GM12878 (cell line): Measurements from ENCODE around the gene GSC2. TPM values are rescaled to one million over a fixed set of nuclear protein-coding genes. Genes with fewer than 3 reads are reported as not detected.

ENCODE experiments used
- ATAC-seq: fragments of 200-7000 bp; cut with Tn5 transposase; 3 replicates; pipeline ENCODE4 v1.9.1; 2020; ENCODE audit warnings: mild to moderate bottlenecking, moderate library complexity
- BruUV-seq: library from RNA; stranded (reverse); fragments of 400-500 nt; replicated peaks from 2 replicates; lab custom pipeline; 2021; lab: Mats Ljungman, UMichigan
- CTCF ChIA-PET: fragments of 300-600 bp; sonication (Branson Sonifier 250); formaldehyde crosslinking; extraction: SDS; loops from one replicate; lab custom pipeline; 2021; ENCODE audit warnings: inconsistent platforms; lab: Yijun Ruan, JAX
- POLR2A ChIA-PET: fragments of 350-600 bp; formaldehyde crosslinking; extraction: SDS; loops from one replicate; lab custom pipeline; 2021; ENCODE audit warnings: inconsistent platforms; lab: Charles Lee
- RAD21 ChIA-PET: fragments of 300-600 bp; sonication (Branson Sonifier 250); formaldehyde crosslinking; loops from one replicate; lab custom pipeline; 2023; ENCODE audit warnings: antibody characterized with exemption; ENCODE audit not compliant: unreplicated experiment; lab: Charles Lee
- SMC1A ChIA-PET: fragments of 300-600 bp; sonication (Branson Sonifier 250); formaldehyde crosslinking; loops from one replicate; lab custom pipeline; 2023; ENCODE audit not compliant: unreplicated experiment, uncharacterized antibody; lab: Charles Lee
- DNase-seq: peaks from one replicate; pipeline ENCODE4 v3.0.0-alpha.2; 2011; ENCODE audit warnings: low read depth, low spot score
- FAIRE-seq: peaks from 3 replicates; lab custom pipeline; 2011; peaks lifted over from hg19 to GRCh38; lab: Jason Lieb, UNC
- H2AFZ ChIP-seq: 2 replicates; pipeline ENCODE4 v1.6.0; 2011; ENCODE audit warnings: low read depth, low read length, control low read depth; ENCODE audit not compliant: control insufficient read depth
- H3K27ac ChIP-seq: 2 replicates; pipeline ENCODE4 v1.5.1; 2011; ENCODE audit warnings: control low read depth; ENCODE audit not compliant: control insufficient read depth, insufficient read depth
- H3K27me3 ChIP-seq, 2 experiments: replicated peaks in 1 of 2; 2 replicates each; pipeline versions ENCODE4 v1.6.0 to v1.6.1; 2011; ENCODE audit warnings: low read length in 1 of 2; ENCODE audit not compliant: control insufficient read depth in 2 of 2, insufficient read depth in 2 of 2
- H3K36me3 ChIP-seq, 2 experiments: 2 replicates each; pipeline ENCODE4 v1.5.1; 2011; ENCODE audit warnings: low read length in 1 of 2; ENCODE audit not compliant: control insufficient read depth in 2 of 2, insufficient read depth in 2 of 2
- H3K4me1 ChIP-seq: 2 replicates; pipeline ENCODE4 v1.6.1; 2011; ENCODE audit warnings: mild to moderate bottlenecking, low read length, moderate library complexity, mixed read lengths; ENCODE audit not compliant: control insufficient read depth, insufficient read depth
- H3K4me2 ChIP-seq: 2 replicates; pipeline ENCODE4 v1.6.0; 2011; ENCODE audit warnings: control low read depth; ENCODE audit not compliant: control insufficient read depth, insufficient read depth
- H3K4me3 ChIP-seq: fragments of 200-600 bp; sonication (generic); 2 replicates; pipeline ENCODE4 v1.5.1; 2016
- H3K79me2 ChIP-seq: 2 replicates; pipeline ENCODE4 v1.6.0; 2011; ENCODE audit warnings: low read length; ENCODE audit not compliant: control insufficient read depth, insufficient read depth
- H3K9ac ChIP-seq: 2 replicates; pipeline ENCODE4 v1.8.0; 2011; ENCODE audit warnings: low read length, control low read depth, mixed read lengths; ENCODE audit not compliant: control insufficient read depth, insufficient read depth
- H3K9me3 ChIP-seq: replicated peaks from 3 replicates; pipeline ENCODE4 v1.5.1; 2011; ENCODE audit warnings: mild to moderate bottlenecking, low read length; ENCODE audit not compliant: control insufficient read depth, insufficient read depth
- H4K20me1 ChIP-seq: 2 replicates; pipeline ENCODE4 v1.6.0; 2011; ENCODE audit not compliant: control insufficient read depth, insufficient read depth
- CHD2 ChIP-seq: IDR thresholded peaks from 2 replicates; pipeline ENCODE4 v1.6.1; 2011; ENCODE audit warnings: low read depth, low read length, improper control_type of control experiment, borderline replicate concordance
- JUNB ChIP-seq: IDR thresholded peaks from 2 replicates; pipeline ENCODE4 v1.6.1; 2016; ENCODE audit warnings: antibody characterized with exemption, mild to moderate bottlenecking
- KAT2A ChIP-seq: conservative IDR thresholded peaks from 2 replicates; pipeline ENCODE4 v1.6.1; 2011; ENCODE audit warnings: low read depth, low read length; ENCODE audit not compliant: control insufficient read depth
- MXI1 ChIP-seq: fragments of 150-350 bp; IDR thresholded peaks from 2 replicates; pipeline ENCODE4 v1.6.1; 2011; ENCODE audit warnings: low read depth, mild to moderate bottlenecking, inconsistent platforms, low read length, improper control_type of control experiment
- MYC ChIP-seq: IDR thresholded peaks from 2 replicates; pipeline ENCODE4 v1.6.1; 2011; ENCODE audit warnings: mild to moderate bottlenecking, low read length, moderate library complexity, inconsistent platforms; ENCODE audit not compliant: insufficient read depth, insufficient replicate concordance, insufficient read length, severe bottlenecking
- NBN ChIP-seq: fragments of 450-650 bp; IDR thresholded peaks from 2 replicates; pipeline ENCODE4 v1.6.1; 2016
- POU2F2 ChIP-seq: IDR thresholded peaks from 3 replicates; pipeline ENCODE4 v1.6.1; 2011; ENCODE audit warnings: low read depth, mild to moderate bottlenecking, low read length, borderline replicate concordance
- PRDM15 ChIP-seq: fragments of 450-650 bp; formaldehyde crosslinking; IDR thresholded peaks from 2 replicates; pipeline ENCODE4 v1.4.0; 2020; ENCODE audit warnings: mild to moderate bottlenecking, moderate library complexity
- SKIL ChIP-seq: fragments of 450-650 bp; IDR thresholded peaks from 2 replicates; pipeline ENCODE4 v1.6.1; 2017; ENCODE audit warnings: mild to moderate bottlenecking, low read depth, inconsistent platforms; ENCODE audit not compliant: poor library complexity, severe bottlenecking
- SP1 ChIP-seq: IDR thresholded peaks from one replicate; pipeline ENCODE4 v1.6.1; 2011; ENCODE audit warnings: low read depth, low read length
- TCF12 ChIP-seq: IDR thresholded peaks from 2 replicates; pipeline ENCODE4 v1.6.1; 2011; ENCODE audit warnings: low read depth, mild to moderate bottlenecking, low read length
- ZBTB40 ChIP-seq: fragments of 450-650 bp; IDR thresholded peaks from 2 replicates; pipeline ENCODE4 v1.6.1; 2016; ENCODE audit warnings: mild to moderate bottlenecking, moderate library complexity, borderline replicate concordance
- ZNF384 ChIP-seq: IDR thresholded peaks from 2 replicates; pipeline ENCODE4 v1.6.1; 2012; ENCODE audit warnings: low read depth, mild to moderate bottlenecking, low read length, improper control_type of control experiment, borderline replicate concordance
- WGBS: methylation state at CpG from one replicate; pipeline ENCODE4 v1.1.6; 2016; ENCODE audit warnings: low lambda C conversion rate; ENCODE audit not compliant: insufficient replicate concordance, insufficient coverage; ENCODE audit errors: missing lambda C conversion rate; 5-methylcytosine and 5-hydroxymethylcytosine counted together
- in situ Hi-C: fragments of 300-500 bp; cut with MboI; formaldehyde crosslinking; loops from 9 replicates; pipeline ENCODE4 v1.14.3; 2018; ENCODE audit warnings: mixed read lengths
- intact Hi-C: fragments of 100-400 bp; cut with micrococcal nuclease; formaldehyde crosslinking; loops from one replicate; pipeline ENCODE4 v1.14.2; 2022; ENCODE audit not compliant: unreplicated experiment
- polyA plus RNA-seq, 11 experiments: library from polyadenylated mRNA; depleted of rRNA in 4 of 11; unstranded in 6 of 11; stranded (reverse) in 5 of 11; fragments of >200 nt; fragmentation: Nextera tagmentation in 4 of 11; fragmentation: Illumina TruSeq in 1 of 11; extraction: Ambion mirVana in 4 of 11; extraction: Trizol in 1 of 11; gene quantifications; 1 replicate in 1 of 11; 2 replicates in 10 of 11; pipeline versions ENCODE4 v1.2.1 to v1.2.3, GENCODE V29; 2011 to 2016; ENCODE audit warnings: inconsistent platforms in 2 of 11, missing spikeins in 2 of 11, low read depth in 1 of 11
- total RNA-seq, 4 experiments: library from RNA; depleted of rRNA in 3 of 4; stranded (reverse); fragments of >200 nt in 3 of 4; fragmentation: Illumina TruSeq in 1 of 4; extraction: Trizol in 1 of 4; gene quantifications; 2 replicates each; pipeline versions ENCODE4 v1.2.1 to v1.2.3, GENCODE V29; 2013 to 2021

The GSC2 gene
- total and polyA plus RNA-seq, 10 of the 15 experiments (the other 5 are each of a cell fraction or from before 2014, with no cell fraction given), result not detected

GRCh38 chr22:19118329-19118880 lies 31.7 kb downstream of the GSC2 start:
- peak overlapping the region; percentile 29; the same call in 1 of the 2 replicates for H3K27ac ChIP-seq
- H3K4me1 ChIP-seq, result peaks cover 24% of the 10 kb centered on the region
- in situ Hi-C loops, result no loop called here
- intact Hi-C loops, result no loop called here
- peaks cover 5% of the 10 kb centered on the region for H4K20me1 ChIP-seq
- ChIA-PET SMC1A (interaction anchor here (0.7 to 2.2 kb wide), 6 partner anchors 9 to 356 kb away, joined by 3 to 14 read pairs (median 6); partner anchors contain the start of gene ESS2), POLR2A (interaction anchor here (0.6 to 0.9 kb wide), 3 partner anchors 26 to 340 kb away, joined by 3 to 7 read pairs (median 3); partner anchors contain the start of gene ESS2), CTCF (interaction anchor here (0.6 to 1.6 kb wide), 5 partner anchors 8 to 163 kb away, joined by 3 to 10 read pairs (median 6); partner anchors contain the start of gene ESS2), RAD21 (interaction anchor here (0.6 to 2.2 kb wide), 8 partner anchors 13 to 361 kb away, joined by 3 to 14 read pairs (median 5); partner anchors contain the start of genes CDC45, ESS2 and SLC25A1)
- DNase-seq (peak; percentile 49), ATAC-seq (peak; percentile 58), FAIRE-seq (peak; percentile 96)
- no TSS peak for BruUV-seq
- H3K36me3 ChIP-seq, result peaks cover 0 to 3% of the 10 kb centered on the region in 2 experiments; a peak in 2 of 4 replicates
- H3K4me2 ChIP-seq, result peak overlapping the region; percentile 85
- no peak overlapping the region for H2AFZ ChIP-seq
- no peaks in the 10 kb centered on the region for H3K27me3 ChIP-seq
- peak overlapping the region; percentile 29; the same call in 1 of the 2 replicates for H3K4me3 ChIP-seq
- H3K9me3 ChIP-seq, result no peaks in the 10 kb centered on the region
- WGBS, result 16% methylated on average over 3 of the region's 4 CpGs
- 0 out of 2 replicates have a peak overlapping the region, but pooled peaks have one; percentile 11 for H3K9ac ChIP-seq
- H3K79me2 ChIP-seq, result peaks cover 76% of the 10 kb centered on the region
- TF ChIP-seq ZBTB40 (no peak), KAT2A (no peak), SKIL (no peak), MXI1 (no peak), MYC (no peak), ZNF384 (0 out of 2 replicates have a peak, but pooled peaks have one; percentile 23), CHD2 (no peak), POU2F2 (no peak), TCF12 (peak; percentile 92), SP1 (no peak), PRDM15 (no peak), JUNB (no peak), NBN (no peak)
